Measurements from ENCODE around the gene ARID5B.

ARID5B gene

GRCh38 chr10:61937631-61938351 lies 36.3 kb downstream of the ARID5B start:
- DNase-seq (ENCODE audit: low spot score) = no peak

- no peak for DNase-seq (ENCODE audit: low spot score)
Observed at GRCh38 chr10:61939902-61940301, 38.4 kb downstream of the ARID5B start.

- peak; percentile 71 for DNase-seq (ENCODE audit: low spot score)
Observed at GRCh38 chr10:61941202-61941681, 39.7 kb downstream of the ARID5B start.

DNA sequence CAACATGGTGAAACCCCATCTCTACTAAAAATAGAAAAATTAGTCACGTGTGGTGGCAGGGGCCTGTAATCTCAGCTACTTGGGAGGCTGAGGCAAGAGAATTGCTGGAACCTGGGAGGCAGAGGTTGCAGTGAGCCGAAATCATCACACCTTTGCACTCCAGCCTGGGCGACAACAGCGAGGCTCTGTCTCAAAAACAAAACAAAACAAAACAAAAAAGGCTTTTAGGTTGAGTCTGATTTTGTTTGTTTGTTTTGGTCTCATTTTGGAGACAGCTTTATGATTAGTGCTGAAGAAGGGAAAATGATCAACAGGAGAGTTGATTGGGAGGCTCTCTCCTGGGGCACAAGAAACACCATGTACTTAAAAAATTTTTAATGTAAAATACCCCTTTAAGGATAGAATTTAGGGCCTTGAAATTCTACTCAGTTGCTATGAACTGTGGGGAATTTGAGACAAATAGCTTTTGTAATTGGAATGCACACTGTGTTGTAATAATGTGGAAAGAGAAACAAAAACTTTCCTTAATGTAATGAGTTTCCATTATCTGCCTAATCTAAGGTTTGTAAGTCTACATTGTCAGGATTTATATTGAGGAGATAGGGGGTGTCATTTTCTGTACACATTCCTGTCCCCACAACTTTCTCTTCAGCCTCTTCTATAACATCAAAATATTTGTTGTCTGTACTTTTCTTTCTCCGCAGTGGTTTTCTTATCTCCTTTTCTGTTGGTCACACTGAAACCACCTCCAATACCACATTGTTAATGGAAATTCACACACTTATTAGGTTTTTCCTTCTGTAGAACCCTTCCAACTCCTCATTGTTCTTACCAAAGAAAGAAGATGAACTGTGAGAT lies 41.3 kb downstream of the ARID5B start:
- DNase-seq (ENCODE audit: low spot score) = no peak

DNA sequence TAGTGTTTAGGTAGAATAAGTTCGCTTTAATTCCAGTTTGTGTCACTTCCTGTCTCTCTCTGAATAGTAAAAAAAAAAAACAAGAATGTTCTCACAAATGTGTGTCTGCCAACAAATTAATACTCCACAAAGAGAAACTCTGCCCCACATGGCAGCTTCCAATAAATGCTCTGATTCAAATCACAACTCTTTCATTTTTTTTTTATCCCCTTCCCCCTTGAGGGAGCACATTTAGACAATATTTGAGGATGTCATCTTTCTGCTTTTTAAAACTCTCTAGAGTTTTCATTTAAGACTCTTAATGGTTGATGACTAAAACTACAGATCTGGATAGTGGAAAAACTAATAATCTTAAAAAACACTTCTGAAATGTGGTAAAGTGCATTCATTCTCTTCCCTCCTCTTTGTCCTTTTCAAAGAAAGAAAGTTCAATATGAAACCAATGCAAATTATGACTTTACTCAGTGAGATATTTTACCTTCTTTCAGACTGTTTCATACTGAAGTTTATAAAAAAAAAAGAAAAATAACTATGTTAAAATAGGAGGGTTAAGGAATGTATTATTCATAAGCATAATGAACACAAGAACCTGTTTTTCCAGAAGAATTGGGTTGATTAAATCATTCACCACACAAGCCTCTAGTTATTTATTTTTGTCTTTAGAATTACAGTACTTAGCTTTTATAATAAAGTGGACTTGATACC lies 42.3 kb downstream of the ARID5B start:
- DNase-seq (ENCODE audit: low spot score) = peak; percentile 59

- no peak for DNase-seq (ENCODE audit: low spot score)
Observed at GRCh38 chr10:61944410-61945147, 43.1 kb downstream of the ARID5B start.

DNA sequence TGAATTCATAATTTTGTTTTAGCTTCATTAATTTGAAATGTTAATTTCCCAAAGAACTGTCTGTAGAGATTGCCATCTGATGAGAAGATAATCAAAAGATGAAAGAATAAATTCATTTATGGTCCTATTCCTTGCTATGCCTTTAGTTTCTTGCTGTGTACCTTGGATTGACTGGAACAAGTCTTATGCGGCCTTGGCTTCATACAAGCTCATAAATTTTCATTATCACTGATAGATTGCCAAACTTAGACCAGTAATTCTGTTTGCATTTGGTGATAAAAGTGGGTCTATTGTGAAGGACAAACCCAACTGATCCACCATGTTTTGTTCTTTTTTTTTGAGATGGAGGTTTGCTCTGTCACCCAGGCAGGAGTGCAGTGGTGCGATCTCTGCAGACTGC lies 48.2 kb downstream of the ARID5B start:
- DNase-seq (ENCODE audit: low spot score) = no peak

- no peak for DNase-seq (ENCODE audit: low spot score)
Observed at GRCh38 chr10:61950449-61951143, 49.1 kb downstream of the ARID5B start.

- no peak for DNase-seq (ENCODE audit: low spot score)
Observed at GRCh38 chr10:61951144-61951483, 49.6 kb downstream of the ARID5B start.

DNA sequence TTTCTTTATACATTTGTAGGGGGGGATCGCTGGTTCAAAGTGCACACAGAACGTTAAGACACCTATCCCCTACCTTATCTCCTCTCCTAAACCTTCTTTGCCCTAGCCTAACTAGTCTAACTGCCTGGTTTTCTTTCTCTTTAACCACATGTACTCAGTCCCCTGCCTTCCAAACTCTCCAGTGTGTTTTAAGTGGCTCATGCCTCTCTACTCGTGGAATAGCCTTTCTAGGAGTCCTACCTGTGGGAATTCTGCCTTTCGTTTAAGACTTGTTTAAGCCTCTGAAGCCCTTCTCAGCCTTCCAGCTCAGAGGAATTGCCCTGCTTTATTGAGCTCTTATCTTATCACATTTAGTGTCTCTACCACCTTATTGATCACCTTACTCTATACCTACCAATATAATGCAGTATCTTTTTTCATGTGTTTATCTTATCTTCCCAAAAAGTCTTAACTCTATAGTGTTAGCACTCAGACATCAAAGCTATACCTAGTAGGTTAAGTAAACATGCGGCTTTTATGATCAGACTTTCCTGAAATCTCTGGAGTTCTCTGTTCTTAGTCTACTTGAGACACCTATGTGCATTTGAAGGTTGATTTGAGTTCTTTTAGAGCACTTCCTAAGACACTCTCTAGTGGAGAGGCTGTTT lies 50.7 kb downstream of the ARID5B start:
- no peak for DNase-seq (ENCODE audit: low spot score)

- no peak for DNase-seq (ENCODE audit: low spot score)
Observed at GRCh38 chr10:61953183-61953582, 51.7 kb downstream of the ARID5B start.

DNA sequence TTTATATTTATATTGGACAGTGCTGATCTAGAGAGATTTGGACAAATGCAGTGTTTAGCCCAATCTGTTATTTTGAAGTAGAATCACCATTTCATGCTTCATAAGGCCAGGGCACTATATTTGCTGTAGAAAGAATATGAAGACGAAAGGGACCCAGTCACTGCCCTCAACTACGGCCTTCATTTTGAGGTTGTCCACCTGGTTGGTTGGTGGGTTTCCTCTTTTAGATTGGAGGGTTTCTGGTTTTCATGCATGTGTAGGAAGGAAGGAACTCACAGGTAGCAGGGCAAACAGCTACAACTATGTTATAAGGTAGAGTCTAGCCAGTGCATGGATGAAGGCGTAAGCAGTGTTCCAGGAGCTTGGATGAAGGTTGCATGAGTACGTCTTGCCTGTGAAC lies 56.3 kb downstream of the ARID5B start:
- no peak for DNase-seq (ENCODE audit: low spot score)

DNA sequence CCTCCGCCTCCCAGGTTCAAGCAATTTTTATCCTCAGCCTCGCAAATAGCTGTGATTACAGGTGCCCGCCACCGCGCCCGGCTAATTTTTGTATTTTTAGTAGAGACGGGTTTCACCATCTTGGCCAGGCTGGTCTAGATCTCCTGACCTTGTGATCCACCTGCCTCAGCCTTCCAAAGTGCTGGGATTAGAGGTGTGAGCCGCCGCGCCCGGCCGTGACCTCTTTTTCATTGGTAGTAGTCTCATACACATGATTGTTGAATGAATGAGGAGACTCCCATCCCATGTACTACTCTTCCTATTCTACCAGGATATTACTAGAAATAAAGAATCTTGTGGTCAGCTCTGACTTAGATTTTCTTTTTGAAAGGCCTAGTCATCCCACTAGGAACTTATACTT lies 56.8 kb downstream of the ARID5B start:
- no peak for DNase-seq (ENCODE audit: low spot score)

GRCh38 chr10:61958805-61959204 lies 57.3 kb downstream of the ARID5B start:
- DNase-seq (ENCODE audit: low spot score) = no peak

DNA sequence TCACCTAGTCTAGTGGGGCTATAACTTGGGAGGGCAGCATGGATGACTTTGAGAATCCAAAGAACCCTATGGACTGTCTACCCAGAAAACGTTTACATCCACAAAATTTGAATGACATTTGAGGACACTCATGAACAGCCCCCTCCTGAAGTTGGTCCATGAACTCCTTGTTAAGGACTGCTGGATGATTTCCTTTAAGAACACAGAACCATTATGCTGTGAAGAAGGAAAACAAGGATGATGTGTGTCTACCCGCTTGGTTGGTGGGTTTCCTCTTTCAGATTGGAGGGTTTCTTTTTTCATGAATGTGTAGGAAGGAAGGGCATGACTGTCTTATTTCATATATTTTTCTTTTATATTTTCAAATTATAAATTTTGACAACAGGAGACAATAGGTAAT lies 58.3 kb downstream of the ARID5B start:
- DNase-seq (ENCODE audit: low spot score) = no peak

DNA sequence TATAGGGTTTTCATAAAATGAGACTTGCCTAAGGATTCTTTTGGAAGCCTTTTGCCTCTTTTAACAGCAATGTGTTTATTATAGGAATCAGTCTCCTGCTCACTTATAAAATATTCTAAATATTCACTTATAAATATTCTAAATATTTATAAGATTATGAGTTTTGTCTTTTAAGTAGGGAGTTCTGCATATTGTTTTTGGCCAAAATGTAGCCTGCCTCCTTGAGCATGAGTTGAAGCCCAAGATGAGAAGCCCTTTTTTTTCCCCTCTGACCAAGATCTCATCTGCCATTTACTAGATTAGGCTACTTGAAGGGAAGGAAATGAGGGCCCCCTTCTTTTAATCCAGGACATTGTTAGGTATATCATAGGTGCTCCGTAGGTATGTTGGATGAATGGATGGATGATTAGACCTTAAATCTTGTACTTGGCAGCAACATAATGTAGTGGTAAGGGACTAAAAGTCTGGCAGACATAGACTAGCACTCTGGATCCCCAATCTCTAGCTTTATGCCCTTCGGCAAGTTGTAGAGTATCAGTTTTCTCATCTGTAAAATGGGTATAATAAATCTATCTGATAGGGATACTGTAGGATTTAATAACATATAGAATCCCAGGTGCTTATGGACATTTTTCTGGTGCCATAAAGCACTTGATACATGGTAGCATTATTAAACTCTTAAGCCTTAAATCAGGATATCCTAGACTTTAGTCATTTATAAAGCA lies 59.1 kb downstream of the ARID5B start:
- no peak for DNase-seq (ENCODE audit: low spot score)

DNA sequence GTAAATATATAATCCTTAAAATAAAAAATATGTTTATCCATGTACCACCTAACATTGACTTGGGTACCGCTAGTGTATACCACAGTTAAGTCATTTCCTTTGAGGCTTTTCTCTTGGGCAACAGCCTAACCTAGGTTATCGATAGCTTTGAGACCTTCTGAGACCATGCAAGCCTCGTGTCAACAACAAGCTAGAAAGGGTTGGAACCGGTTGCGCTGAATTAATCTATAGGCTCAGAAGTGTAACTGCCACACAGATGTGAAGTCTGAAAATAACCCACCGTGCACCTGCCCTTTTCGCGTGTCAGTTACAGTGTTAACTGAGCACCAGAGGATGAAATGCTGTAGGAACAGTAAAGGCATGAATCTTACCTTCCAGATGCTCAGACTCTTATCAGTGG lies 59.8 kb downstream of the ARID5B start:
- no peak for DNase-seq (ENCODE audit: low spot score)

DNA sequence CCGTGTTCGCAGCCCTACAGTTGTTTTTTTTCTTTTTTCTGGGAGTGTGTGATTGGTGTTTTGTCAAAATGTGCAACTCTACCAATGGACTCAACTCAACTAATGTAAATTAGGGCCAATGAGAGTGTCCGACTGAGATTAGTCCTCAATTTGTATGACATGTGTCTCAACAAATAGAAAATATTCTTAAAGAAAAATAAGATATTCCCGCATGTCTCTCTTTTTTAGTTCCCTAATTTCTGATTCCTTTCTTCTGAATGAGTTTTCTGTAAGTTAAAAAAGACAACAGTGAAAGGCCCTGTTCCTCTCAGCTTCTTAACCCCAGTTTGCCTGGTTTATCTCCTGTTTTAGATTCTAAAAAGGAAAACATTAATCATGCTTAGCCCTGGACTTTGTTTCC lies 61.5 kb downstream of the ARID5B start:
- DNase-seq (ENCODE audit: low spot score) = no peak

DNA sequence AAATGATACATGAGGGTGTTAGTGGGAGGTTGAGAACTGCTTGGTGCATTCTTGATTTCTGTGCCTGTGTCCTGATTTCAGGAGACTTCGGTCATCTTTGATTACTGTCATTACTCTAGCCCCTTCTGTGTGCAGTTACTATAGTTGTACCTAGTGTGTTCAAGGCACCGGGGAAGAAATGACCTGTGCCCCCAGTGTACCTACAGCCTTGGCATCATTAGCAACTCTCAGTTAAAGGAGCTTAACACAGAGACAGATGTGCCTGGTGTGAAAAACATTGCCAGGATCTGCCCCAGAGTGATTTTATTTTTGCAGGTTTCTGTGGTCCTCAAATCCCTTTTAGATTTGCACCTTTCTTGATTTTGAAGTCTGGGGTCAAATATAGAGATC lies 62.2 kb downstream of the ARID5B start:
- no peak for DNase-seq (ENCODE audit: low spot score)

- DNase-seq (ENCODE audit: low spot score) = no peak
Observed at GRCh38 chr10:61964059-61964709, 62.7 kb downstream of the ARID5B start.

All from pons (tissue), 1 donor.